Measurements from ENCODE around the gene SHC2.
"Not testable (repeated sequence)": the region's sequence is repeated elsewhere in the genome, so short reads cannot be mapped to it uniquely, and the experiment has no call there.

Gene SHC2

DNA sequence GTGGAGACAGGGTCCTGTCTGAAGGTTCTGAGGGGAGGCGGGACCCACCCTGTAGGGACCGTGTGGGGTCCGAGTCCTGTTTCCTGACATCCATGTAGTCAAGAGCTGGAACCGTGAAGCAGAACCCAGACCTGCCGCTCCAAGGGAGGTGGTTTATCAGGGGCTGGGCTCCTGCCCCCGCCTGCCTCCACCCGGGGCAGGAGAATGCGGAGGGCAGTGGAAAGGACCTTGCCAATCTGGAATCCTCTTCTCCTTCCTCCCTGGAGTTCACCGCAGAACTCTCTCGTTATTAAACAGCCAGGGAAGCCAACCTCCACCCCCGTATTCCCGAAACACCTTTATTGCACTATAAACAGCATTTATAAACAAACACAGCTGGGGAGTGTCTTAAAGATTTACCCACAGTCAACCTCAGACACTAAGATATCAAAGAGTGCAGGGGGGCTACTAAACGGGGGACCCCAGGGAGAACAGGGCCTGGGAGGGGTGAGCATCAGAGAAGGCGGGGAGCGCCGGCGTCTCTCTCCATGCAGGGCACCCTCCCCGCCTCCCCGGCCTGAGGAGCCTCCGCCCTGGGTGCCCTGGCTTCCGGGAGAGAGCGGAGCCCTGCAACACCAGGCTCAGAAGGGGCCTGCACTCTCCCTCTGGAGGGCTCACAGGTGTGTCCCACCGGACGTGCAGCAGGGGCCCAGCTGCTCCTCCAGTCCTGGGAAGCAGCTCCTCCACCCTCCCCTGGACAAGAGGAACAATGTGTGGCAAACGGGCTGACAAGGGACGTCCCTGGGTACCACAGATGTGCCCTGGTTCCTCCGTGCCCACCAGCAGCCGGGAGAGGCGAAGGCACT is 55.5 kb downstream of the SHC2 start:
- DNase-seq, result no peak

DNA sequence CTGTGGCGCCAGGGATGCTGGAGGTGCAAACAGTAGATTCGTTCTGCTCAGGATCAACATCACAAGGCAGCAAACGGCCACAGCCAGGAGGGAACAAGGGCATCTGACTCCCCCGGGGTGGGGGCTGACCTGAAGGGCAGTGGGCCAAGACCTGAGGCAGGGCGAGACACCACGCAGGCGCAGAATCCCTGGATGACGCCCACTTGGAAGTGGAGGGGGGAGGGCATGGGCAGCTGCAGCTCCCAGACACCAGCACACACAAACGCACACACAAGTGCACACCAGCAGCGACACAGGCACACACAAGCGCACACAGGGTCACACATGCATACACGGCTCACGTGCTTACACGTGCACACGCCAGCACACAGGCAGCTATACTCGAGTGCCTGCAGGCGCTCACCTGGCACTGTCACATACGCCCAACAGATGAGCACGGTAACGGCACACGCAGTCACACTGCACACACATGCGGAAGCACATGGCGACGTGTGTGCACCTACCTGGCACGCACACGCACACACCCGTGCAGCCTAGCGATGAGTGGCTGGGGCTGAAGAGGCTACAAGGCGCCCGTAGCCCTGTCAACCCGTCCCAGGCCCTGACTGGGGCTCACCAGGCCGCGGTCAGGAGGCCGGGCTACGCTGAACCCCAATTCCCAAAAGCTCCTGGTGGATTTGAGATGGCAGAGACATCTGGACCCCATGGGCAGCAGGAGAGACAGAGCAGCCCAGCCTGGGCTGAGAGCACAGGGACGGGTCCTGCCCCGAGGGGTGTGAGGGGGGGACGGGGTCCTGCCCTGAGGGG is 57.4 kb downstream of the SHC2 start:
- no peak for DNase-seq

DNA sequence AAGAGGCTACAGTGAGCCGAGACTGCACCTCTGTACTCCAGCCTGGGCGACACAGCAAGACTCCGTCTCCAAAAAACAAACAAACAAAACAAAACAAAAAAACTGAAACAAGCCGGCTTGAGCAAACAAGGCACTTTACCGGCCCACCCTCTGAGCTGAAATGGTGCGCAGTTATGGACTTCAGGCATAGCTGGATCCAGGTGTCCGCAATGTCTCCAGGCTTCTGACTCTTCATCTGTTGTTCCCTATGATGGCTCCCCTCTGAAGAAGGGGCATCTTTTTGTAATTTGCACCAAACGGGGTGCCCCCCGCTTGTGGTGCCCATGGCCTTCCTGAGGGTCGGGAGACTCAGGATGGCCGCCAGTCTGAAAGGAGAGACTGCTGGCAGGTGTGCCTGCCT is 58.0 kb downstream of the SHC2 start:
- DNase-seq, result no peak

DNA sequence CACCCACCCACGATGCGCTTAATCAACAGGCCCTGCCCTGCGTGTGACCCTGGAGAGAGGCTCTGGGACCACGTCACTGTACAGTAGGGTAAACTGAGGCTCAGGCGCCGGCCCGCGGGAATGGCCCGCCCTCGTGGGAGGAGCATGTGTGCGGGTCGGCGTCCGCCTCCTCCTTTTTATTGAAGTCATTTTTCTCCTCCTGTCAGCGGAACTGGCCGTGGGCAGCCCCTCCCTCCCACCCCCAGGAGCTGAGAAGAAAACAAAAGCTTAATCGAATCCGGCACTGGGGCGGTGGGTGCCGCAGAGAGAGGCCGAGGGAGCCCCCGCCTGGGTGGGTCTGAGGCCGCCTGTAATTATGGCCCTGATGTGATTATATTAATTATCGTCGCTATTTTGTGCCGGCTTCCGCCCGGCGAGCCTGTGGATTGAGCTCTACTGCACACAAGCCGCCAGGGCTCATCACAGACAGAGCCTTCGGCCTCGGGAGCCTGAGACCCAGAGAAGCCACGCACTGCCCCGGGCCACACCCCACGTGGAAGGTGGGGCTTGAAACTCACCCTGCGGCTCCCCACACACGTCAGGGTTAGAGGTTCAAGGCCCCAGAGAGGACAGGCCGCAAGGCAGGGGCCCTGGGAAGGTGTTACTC is 58.8 kb downstream of the SHC2 start:
- DNase-seq, result no peak

DNA sequence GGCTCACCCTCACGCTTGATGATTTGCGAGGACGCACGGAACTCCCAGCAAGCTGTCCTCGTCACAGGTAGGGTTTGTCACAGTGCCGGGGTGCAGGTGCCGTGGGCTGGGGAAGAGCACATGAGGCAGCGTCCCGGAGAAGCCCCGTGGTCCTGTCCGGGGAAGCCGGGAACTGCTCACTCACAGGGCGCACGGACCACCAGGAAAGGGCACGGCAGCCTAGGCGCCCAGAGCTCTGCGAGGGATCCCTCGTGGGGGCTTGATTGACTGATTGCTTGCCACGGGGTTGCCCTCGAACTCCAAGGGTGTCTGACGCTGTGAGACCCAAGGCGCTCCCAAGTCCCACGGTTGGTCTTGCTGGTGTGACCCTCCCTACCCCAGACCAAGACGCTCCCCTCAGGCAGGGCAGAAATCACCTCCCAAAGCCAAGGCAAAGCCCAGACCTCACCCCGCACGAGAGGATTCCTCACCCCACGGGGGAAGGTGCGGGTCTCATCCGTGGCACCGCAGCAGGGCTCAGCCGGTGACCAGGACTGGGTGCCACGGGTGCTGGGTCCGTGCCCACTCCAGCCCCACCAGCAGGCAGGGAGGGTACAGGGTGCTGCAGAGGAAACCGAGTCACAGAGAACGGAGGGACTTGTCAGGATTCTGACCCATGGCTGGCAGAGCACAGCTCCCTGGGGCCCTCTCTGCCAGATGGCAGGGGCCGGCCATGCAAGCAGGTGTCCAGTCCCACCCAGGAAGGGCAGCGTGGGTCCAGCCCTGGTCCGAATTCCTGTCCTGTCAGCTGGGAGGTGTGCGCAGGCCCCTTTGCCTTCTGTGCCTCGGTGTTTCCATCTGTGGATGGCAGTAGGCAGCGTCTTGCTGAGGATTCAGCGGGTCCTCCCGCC is 59.6 kb downstream of the SHC2 start:
- DNase-seq, result no peak

DNA sequence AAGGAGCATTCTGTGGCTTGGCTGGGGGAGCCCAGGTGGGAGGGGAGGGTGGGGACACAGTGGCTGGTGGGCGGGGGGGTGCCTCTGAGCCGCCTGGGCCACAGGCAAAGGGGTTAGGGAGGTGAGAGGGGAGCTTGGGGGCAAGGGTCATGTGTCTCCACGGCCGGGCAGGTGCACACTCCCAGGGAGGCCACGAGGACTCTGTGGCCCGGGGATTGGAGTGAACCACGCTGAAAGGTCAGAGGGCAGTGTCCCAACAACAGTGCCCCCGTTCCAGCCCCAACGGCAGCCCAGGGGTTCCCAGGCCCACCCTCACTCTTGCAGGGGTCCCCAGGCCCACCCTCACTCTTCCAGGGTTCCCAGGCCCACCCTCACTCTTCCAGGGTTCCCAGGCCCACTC is 61.5 kb downstream of the SHC2 start:
- no peak for DNase-seq

DNA sequence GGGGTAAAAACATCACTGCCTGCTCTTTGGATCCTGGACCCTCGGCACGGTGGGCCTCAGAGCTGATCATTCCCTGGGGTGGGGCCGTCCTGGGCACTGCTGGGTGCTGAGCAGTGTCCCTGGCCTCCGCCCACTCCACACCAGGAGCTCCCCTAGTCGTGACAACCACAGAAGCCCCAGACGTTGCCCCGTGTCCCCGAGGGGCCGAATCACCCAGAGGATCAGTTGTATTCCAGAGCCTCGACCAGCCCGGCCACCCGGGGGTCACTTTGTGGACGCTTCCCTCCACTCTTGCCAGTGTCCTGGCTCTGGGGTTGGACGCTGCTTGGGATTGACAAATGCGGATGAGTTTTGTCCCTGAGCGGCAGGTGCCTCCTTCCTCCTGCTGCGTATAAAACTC is 62.1 kb downstream of the SHC2 start:
- DNase-seq, result no peak

DNA sequence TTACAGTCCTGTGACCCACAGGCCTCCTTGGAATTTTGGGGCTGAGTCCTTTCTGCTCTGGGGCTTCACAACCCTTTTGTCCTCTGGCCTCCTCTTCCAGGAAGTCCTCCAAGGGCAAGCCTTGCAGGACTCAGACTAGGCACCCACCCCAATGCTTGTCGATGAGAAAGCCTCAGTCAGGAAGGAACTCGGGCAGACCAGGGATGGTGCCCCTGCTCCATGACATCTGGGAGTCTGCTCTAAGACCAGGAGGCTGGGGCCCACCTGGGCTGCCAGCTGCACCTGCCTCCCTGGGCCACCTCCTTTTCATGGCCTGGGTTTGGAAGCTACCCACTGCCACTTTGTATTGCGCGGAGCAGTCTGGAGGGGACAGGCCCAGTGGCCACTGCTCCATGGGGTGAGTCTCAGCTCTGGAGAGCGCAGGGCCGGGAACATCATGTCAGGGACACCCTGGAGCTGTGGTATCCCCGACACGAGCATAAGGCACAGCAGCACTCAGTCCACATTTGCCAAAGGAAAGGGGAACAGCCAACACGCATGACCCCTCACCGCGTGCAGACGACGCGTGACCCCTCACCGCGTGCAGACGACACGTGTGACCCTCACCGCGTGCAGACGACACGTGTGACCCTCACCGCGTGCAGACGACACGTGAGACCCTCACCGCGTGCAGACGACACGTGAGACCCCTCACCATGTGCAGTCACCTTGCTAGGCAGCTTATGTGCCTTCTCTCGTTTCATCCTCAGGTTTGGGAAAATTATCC is 62.7 kb downstream of the SHC2 start:
- DNase-seq, result no peak

DNA sequence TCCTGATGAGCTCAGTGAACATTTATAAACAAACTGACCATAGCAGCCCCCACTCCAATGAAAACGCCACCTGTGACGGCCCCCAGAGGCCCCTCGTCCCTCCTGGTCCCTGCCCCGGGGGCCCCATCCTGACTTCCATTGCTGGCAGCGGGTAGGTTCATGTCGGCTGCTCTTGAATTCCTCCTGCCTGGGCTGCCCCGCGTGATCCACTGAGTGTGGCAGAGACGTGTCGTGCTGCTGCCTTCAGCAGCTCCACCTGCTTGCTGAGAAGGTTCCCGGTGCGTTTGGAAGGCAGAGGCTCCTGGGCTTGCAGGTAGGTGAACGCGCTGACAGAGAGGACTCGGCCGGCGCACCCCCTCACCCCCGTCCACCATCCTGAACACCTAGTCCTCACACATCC is 63.5 kb downstream of the SHC2 start:
- no peak for DNase-seq

DNA sequence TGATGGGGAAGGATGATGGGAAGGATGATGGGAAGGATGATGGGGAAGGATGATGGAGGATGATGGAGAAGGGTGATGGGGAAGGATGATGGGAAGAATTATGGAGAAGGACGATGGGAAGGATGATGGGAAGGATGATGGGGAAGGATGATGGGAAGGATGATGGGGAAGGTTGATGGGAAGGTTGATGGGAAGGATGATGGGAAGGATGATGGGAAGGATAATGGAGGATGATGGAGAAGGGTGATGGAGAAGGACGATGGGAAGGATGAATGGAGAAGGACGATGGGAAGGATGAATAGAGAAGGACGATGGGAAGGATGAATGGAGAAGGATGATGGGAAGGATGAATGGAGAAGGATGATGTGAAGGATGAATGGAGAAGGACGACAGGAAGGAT is 65.4 kb downstream of the SHC2 start:
- DNase-seq, result no peak

DNA sequence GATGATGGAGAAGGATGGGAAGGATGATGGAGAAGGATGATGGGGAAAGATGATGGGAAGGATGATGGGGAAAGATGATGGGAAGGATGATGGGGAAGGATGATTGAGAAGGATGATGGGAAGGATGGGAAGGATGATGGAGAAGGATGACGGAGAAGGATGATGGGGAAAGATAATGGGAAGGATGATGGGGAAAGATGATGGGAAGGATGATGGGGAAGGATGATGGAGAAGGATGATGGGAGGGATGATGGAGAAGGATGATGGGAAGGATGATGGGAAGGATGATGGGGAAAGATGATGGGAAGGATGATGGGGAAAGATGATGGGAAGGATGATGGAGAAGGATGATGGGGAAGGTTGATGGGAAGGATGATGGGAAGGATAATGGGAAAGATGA is 66.0 kb downstream of the SHC2 start:
- not testable (repeated sequence) for DNase-seq

DNA sequence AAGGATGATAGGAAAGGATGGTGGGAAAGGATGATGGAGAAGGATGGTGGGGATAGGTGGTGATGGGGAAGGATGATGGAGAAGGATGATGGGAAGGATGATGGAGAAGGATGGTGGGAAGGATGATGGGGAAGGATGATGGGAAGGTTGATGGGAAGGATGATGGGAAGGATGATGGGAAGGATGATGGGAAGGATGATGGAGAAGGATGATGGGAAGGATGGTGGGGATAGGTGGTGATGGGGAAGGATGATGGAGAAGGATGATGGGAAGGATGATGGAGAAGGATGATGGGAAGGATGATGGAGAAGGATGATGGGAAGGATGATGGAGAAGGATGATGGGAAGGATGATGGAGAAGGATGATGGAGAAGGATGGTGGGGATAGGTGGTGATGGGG is 67.3 kb downstream of the SHC2 start:
- not testable (repeated sequence) for DNase-seq

DNA sequence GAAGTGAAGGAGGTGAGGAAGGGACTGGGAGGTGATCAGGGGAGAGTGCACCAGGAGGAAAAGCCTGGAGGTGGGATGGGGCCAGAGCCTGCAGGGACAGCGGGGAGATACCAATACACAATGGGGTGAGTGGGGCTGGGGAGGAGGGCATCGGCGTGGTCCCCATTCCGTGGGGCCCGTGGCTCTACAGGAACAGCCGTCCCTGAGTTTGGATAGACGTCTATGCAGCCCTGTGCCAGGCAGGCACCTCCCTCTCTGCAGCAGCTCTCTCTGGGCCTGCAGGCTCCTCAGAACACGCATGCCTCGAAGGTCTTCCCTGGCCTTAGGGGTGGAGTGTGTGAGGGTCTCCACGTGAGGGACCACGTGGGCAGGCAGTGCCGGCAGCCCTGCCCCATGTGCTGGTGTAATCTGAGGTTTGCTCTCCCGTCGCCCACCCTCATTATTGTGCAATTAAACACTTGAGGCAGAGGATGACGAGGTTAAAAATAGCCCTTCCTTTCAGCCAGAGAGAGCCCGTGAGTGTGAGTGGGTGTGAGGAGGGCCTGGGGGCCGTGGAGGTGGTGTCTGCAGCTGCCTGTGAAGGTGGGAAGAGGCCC is 68.4 kb downstream of the SHC2 start:
- DNase-seq, result no peak

DNA sequence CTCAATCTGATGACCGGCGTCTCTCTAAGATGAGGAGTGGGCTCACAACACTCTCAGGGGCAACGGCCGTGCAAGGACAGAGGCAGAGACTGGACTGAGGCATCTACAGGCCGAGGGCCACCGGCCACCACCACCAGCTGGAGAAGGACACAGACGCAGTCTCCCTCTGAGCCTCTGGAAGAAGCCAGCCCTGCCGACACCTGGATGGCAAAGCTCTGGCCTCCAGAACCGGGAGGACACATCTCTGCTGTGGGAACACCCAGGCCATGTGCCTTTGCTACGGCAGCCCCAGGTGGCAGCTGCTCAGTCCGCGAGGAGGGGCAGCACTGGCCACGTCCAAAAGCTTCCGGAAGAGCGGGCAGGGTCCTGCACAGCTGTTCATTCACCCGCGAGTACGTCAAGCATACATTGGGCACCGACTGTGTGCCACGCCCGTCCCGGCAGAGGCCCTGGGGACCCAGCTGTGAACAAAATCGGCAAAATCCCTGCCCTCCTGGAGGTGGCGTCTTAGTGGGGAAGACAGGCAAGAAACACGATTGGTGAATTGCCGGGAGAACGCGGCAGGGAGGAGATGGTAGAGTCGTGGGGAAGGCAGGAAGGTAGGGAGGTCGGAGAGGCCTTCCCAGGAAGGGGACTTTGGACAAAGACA is 69.0 kb downstream of the SHC2 start:
- DNase-seq, result no peak

DNA sequence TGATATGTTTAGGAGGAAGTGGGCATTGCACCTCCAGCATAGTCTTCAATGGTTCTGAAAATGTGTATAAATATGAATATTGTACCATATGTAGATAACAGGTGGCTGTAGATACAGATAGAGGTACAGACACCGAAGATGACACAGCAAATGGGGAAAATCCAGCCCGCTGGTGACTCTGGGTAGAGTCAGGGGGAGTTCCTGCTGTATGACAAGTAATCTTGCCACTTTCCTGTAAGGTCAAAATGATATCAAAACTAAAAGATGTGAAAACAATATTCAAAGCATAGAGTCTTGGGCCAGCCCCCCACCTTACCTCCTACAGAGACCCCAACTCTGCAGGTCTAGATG is 69.7 kb downstream of the SHC2 start:
- no peak for DNase-seq

DNA sequence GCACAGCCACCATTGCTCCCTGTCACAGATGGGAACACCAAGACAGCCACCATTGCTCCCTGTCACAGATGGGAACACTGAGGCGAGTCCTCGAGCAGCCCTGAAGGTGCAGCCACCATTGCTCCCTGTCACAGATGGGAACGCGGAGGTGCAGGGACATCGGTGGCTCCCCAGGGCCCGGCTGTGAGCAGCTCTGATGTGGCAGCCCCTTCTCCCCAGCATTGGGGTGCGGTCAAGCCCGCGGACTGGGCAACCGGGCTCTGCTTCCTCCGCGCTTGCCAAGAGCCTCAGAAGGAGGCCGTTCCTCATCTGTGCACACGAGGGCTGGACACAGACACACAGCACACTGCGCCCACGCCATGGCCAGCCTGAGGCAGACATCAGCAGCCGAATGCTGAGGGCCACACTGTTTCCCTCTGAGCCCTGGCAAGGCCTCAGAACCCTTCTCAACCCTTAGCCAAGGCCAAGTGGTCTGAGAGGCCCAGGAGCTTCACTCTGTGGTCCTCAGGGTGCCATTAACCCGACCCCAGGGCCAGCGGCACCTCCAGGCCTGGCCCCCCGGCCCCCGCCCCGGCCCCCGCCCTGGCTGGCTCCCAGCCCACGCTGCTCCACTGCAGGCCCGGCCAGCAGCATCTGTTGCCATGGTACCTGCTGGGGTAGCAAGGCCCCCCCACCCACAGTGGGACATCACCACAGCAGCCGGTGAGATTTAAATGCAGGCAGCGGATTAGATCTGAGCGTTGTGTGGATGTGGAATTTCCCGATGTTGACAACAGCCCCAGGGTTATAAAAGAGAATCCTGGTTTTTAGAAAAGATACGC is 70.2 kb downstream of the SHC2 start:
- DNase-seq, result no peak

DNA sequence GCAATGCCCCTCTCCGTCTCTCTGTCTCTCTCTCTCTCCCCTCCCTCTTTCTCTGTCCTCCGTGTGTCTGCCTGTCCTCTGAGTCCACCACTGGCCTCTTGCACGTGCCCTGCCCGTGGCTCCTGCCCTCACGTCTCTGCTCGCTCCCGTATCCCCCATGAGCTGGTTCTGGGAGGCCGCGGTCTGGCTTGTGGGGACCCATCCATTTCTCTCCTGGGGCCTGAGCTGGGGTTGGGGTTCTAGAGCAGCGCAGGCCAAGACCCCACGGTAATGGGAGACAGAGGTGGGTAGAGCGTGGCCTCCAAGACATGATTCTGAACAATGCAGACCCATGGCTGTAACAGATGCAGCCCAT is 70.9 kb downstream of the SHC2 start:
- DNase-seq, result no peak

DNA sequence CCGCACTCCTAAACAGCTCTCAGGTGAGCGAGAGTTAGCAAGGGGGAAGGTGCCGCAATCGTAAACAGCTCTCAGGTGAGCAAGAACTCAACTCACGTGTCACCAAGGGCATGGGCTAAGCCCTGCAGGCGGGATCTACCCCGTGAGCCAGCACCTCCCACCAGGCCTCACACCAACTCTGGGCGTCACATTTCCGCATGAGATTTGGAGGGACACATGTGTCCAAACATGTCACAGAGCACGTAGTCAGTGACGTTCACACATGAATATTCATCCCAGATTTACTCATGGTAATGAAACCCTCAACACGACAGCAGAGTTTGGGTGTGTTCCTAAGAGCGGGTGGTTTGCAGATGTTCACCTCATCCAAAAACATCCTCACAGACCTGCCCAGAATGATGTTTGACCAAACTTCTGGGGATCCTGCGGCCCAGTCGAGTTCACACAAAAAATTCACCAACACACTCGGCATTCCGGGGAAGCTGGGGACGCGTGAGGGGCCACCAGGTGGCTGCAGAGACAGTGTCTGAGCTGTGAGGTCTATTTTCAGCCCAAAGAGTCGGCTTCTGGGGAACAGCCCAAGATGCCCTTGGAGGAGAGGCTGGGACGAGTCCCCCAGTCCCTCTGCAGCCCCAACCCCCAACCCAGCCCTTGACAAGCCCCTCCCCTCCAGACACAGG is 71.4 kb downstream of the SHC2 start:
- DNase-seq, result no peak

DNA sequence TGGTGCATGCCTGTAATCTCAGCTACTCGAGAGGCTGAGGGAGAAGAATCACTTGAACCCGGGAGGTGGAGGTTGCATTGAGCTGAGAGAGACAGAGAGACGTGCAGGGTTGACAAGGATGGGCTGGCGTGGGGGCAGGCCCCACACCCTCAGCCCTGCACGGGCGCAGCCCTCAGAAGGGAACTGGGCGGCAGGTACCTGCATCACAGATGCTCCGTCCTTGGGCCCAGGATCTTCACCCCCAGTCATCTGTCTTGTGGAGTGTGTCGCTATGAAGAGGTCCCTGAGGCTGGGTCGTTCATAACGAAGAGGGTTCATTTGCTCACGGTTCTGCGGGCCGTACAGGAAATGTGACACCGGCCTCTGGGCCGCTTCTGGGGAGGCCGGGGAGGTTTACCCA is 72.1 kb downstream of the SHC2 start:
- DNase-seq, result no peak

DNA sequence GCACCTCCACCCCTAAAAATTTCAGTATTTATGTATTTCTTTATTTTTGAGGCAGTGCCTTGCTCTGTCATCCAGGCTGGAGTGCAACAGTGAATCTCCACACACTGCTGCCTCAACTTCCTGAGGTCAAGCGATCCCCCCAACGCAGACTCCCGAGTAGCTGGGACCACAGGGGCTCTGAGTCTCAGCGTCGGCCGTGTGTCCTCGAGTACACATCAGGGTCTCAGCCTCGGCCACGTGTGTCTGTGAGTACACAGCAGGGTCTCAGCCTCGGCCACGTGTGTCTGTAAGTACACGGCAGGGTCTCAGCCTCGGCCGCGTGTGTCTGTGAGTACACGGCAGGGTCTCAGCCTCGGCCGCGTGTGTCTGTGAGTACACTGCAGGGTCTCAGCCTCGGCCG is 73.1 kb downstream of the SHC2 start:
- no peak for DNase-seq
